MCF 10A (cell line): Measurements from ENCODE around the gene CRNN. TPM values are rescaled to one million over a fixed set of nuclear protein-coding genes. Genes with fewer than 3 reads are reported as not detected.

ENCODE experiments used
- BruUV-seq: library from RNA; stranded (reverse); fragments of 400-500 nt; replicated peaks from 2 replicates; lab custom pipeline; 2021; lab: Mats Ljungman, UMichigan
- CTCF ChIA-PET: fragments of 300-600 bp; sonication (Branson Sonifier 250); formaldehyde crosslinking; extraction: SDS; loops from one replicate; lab custom pipeline; 2021; ENCODE audit warnings: antibody characterized with exemption, inconsistent platforms; lab: Yijun Ruan, JAX
- POLR2A ChIA-PET: fragments of 300-600, 350-650 bp; sonication (Branson Sonifier 250); formaldehyde crosslinking; extraction: SDS; loops from one replicate; lab custom pipeline; 2020; ENCODE audit warnings: antibody characterized with exemption, inconsistent platforms; lab: Yijun Ruan, JAX
- DNase-seq: peaks from one replicate; pipeline ENCODE4 v3.0.0-alpha.2; 2018; ENCODE audit not compliant: unreplicated experiment
- H3K27ac Mint-ChIP-seq: one replicate; pipeline ENCODE4 v1.8.0; 2022; ENCODE audit warnings: mild to moderate bottlenecking, low read depth, mixed read lengths; ENCODE audit not compliant: unreplicated experiment
- H3K27me3 Mint-ChIP-seq: one replicate; pipeline ENCODE4 v1.8.0; 2022; ENCODE audit warnings: mixed read lengths; ENCODE audit not compliant: insufficient read depth, unreplicated experiment
- H3K36me3 Mint-ChIP-seq: one replicate; pipeline ENCODE4 v1.8.0; 2022; ENCODE audit warnings: mild to moderate bottlenecking, moderate library complexity, mixed read lengths; ENCODE audit not compliant: insufficient read depth, unreplicated experiment
- H3K4me1 Mint-ChIP-seq: one replicate; pipeline ENCODE4 v1.8.0; 2022; ENCODE audit warnings: mixed read lengths; ENCODE audit not compliant: insufficient read depth, unreplicated experiment
- H3K4me3 Mint-ChIP-seq: one replicate; pipeline ENCODE4 v1.8.0; 2022; ENCODE audit warnings: mild to moderate bottlenecking, moderate library complexity, mixed read lengths; ENCODE audit not compliant: unreplicated experiment
- H3K9me3 Mint-ChIP-seq: one replicate; pipeline ENCODE4 v1.8.0; 2022; ENCODE audit warnings: mixed read lengths; ENCODE audit not compliant: unreplicated experiment
- CTCF ChIP-seq: fragments of 200-600 bp; IDR thresholded peaks from one replicate; pipeline ENCODE4 v1.8.0; 2022; ENCODE audit warnings: antibody characterized with exemption, mild to moderate bottlenecking; ENCODE audit not compliant: unreplicated experiment
- intact Hi-C: fragments of 100-400 bp; cut with micrococcal nuclease; formaldehyde crosslinking; loops from 2 replicates; pipeline ENCODE4 v1.14.1; 2022
- total RNA-seq: library from RNA; stranded (reverse); gene quantifications from 2 replicates; pipeline ENCODE4 v1.2.3, GENCODE V29; 2022

Gene CRNN
- total RNA-seq, 1 experiment from 2014 or later: not detected

GRCh38 chr1:152459596-152460528 is 45.8 kb upstream of the CRNN start:
- H3K9me3 Mint-ChIP-seq: no peaks in the 10 kb centered on the region

GRCh38 chr1:152458384-152459185 is 44.5 kb upstream of the CRNN start:
- no peaks in the 10 kb centered on the region for H3K36me3 Mint-ChIP-seq
- H3K27ac Mint-ChIP-seq: no peak overlapping the region
- no TSS peak for BruUV-seq
- TF ChIP-seq CTCF: peak; percentile 98
- no peak overlapping the region for H3K4me3 Mint-ChIP-seq
- H3K9me3 Mint-ChIP-seq: no peaks in the 10 kb centered on the region
- no peaks in the 10 kb centered on the region for H3K27me3 Mint-ChIP-seq
- peaks cover 17% of the 10 kb centered on the region for H3K4me1 Mint-ChIP-seq
- ChIA-PET POLR2A (interaction anchor here (0.6 to 2.7 kb wide), 26 partner anchors 9 to 571 kb away, joined by 3 to 11 read pairs (median 4); partner anchors contain the start of gene THEM4), CTCF (interaction anchor here (0.6 to 3.6 kb wide), 124 partner anchors 9 to 1001 kb away, joined by 3 to 187 read pairs (median 5); partner anchors contain the start of genes FLG2, HRNR, LCE5A and S100A11)
- peak; percentile 90 for DNase-seq
- intact Hi-C loops: loop anchor here (1.0 kb wide), 6 partner anchors 59 to 406 kb away; no protein-coding TSS in a partner anchor

More at GRCh38 chr1:152459596-152460528, 45.8 kb upstream of the CRNN start:
- H3K4me1 Mint-ChIP-seq: peaks cover 17% of the 10 kb centered on the region
- intact Hi-C loops: no loop called here
- TF ChIP-seq CTCF: peak; percentile 87
- H3K27ac Mint-ChIP-seq: no peak overlapping the region
- DNase-seq: peak; percentile 85
- no TSS peak for BruUV-seq
- ChIA-PET CTCF (interaction anchor here (0.5 to 3.6 kb wide), 88 partner anchors 8 to 1011 kb away, joined by 3 to 187 read pairs (median 6); partner anchors contain the start of genes FLG2, HRNR, LCE5A and THEM4), POLR2A (interaction anchor here (0.5 to 2.7 kb wide), 16 partner anchors 10 to 551 kb away, joined by 3 to 11 read pairs (median 4); partner anchors contain the start of gene THEM4)
- no peaks in the 10 kb centered on the region for H3K27me3 Mint-ChIP-seq
- no peak overlapping the region for H3K4me3 Mint-ChIP-seq
- H3K36me3 Mint-ChIP-seq: no peaks in the 10 kb centered on the region

GRCh38 chr1:152457561-152457960 is 43.5 kb upstream of the CRNN start:
- TF ChIP-seq CTCF: no peak
- DNase-seq: no peak
- intact Hi-C loops: no loop called here
- no peaks in the 10 kb centered on the region for H3K9me3 Mint-ChIP-seq
- H3K27ac Mint-ChIP-seq: no peak overlapping the region
- no peaks in the 10 kb centered on the region for H3K36me3 Mint-ChIP-seq
- ChIA-PET CTCF (interaction anchor here (0.7 to 3.6 kb wide), 72 partner anchors 10 to 582 kb away, joined by 3 to 187 read pairs (median 8); partner anchors contain the start of genes FLG2, HRNR and LCE5A), POLR2A (interaction anchor here (0.6 to 2.7 kb wide), 9 partner anchors 8 to 561 kb away, joined by 3 to 10 read pairs (median 5); no protein-coding TSS in a partner anchor)
- no TSS peak for BruUV-seq
- no peak overlapping the region for H3K4me3 Mint-ChIP-seq
- H3K4me1 Mint-ChIP-seq: peaks cover 17% of the 10 kb centered on the region
- H3K27me3 Mint-ChIP-seq: no peaks in the 10 kb centered on the region
